ENCODE results near the gene CKS1B. TPM values are rescaled to one million over a fixed set of nuclear protein-coding genes. Genes with fewer than 3 reads are reported as not detected.

The CKS1B gene
- total RNA-seq, 2 donors from 2014 or later, result 49.5 to 76.5 TPM

DNA sequence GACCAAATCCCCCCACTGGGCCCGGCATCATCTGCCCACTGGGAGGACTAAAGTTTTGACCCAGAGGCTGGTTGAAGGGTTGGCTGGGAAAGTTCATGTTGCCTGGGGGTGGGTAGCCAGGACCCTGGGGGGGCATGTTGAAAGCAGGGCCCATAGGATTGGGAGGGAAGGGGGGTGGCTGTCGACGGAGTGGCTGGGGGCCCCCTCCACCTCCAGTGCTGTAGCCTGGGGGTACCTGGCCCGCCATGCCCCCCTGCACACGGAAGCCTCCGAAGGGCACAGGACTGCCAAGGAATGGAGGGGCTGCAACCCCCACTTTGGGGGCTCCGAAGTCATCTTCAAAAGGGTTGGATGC, 15.1 kb upstream of the CKS1B start:
- intact Hi-C loops (cut with DNase I), result no loop called here
- Histone ChIP-seq H3K9ac (ENCODE audit: low read depth in 2 of 2, low read length in 2 of 2) (no peak overlapping the region), H3K27me3 (no peaks in the 10 kb centered on the region), H3K4me3 (no peak overlapping the region), H3K27ac (no peak overlapping the region), H3K4me1 (peaks cover 19% of the 10 kb centered on the region), H3K36me3 (peaks cover 6% of the 10 kb centered on the region), H3K9me3 (no peaks in the 10 kb centered on the region)
- TF ChIP-seq, protein P1, sequence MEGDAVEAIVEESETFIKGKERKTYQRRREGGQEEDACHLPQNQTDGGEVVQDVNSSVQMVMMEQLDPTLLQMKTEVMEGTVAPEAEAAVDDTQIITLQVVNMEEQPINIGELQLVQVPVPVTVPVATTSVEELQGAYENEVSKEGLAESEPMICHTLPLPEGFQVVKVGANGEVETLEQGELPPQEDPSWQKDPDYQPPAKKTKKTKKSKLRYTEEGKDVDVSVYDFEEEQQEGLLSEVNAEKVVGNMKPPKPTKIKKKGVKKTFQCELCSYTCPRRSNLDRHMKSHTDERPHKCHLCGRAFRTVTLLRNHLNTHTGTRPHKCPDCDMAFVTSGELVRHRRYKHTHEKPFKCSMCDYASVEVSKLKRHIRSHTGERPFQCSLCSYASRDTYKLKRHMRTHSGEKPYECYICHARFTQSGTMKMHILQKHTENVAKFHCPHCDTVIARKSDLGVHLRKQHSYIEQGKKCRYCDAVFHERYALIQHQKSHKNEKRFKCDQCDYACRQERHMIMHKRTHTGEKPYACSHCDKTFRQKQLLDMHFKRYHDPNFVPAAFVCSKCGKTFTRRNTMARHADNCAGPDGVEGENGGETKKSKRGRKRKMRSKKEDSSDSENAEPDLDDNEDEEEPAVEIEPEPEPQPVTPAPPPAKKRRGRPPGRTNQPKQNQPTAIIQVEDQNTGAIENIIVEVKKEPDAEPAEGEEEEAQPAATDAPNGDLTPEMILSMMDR (IDR thresholded peaks at IDR 0.05), result no peak
- DNase-seq, result no peak

DNA sequence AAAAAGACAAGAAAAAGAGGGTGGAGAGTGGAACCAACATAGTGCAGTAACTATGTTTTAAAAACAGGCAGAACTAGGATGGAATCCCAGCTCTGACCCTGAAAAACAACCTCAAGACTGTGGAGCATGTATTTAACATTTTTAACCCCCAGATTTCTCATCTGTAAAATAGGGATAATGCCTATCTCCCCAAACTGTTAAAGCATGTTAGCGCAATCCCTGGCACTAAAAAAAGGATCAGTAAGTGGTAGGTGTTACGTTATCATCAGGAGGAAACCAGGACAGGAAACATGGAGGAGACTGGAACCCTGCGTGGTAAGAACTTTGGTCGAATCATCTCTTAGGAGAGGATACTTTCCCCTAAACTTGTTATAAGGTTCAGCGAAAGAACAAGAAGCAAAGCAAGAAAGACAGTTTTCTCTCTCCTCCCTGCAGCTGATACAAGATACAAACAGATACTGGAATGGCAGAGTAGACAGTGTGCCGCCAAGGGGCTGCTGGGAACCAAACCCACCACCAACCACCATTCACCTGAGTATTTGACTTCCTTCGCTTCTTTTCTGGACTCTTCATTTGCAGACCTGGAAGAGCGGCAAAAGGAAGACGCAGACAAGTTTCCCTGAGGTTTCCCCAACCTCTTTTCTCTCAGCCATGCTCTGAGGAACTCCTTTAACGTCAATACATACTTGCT, 13.9 kb upstream of the CKS1B start:
- H3K9me3 ChIP-seq, result no peaks in the 10 kb centered on the region
- H3K4me1 ChIP-seq, result peaks cover 13% of the 10 kb centered on the region

DNA sequence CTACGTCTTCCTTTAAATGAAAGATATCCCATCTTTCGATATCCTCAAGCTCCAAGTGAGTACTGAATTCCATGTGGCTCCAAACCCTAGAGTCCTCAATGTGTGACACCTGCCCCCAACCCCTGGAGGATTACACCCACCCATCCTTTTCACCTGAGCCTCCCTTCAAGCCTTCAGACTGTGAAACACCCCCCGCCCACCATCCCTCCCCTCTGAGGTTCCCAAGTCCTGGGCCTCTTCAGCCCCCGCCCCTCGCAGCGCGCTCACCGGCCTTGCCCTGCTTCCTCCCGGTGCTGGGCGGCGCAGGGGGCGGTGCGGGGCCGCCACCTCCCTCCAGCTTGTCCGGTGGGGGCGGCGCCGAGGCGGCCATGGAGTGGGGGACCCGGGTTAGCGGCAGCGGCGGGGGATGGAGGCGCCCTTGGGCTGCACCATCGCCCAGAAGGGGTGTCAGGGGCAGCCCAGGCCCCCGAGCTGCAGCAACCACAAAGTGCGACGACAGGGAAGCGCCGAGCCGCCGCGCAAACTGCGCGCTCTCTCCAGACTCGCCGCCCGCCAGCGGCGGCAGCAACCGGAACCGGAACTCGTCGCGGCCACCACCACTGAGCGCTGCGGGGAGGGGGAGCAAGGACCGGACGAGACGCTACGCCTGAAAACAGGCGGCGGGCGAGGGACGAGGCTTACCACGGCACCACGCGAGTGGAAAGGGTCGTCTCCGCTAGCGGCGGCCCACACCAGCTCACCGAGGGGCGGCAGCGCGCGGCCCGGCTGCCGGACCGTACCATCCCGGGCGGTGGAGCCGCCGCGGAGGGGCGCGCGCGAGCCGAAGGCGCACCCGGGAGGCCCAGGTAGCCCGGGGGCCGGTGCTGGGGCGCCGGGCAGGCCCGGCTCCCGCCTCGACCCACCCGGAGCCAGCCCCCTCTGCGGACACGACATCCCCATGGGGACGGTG, 13.0 kb upstream of the CKS1B start, which contains the start of gene PYGO2:
Gene PYGO2 (minus strand): TSS at position 576 of the 949 bp plus-strand sequence. CDS start 206 bp downstream, at position 370.
- Histone ChIP-seq H3K4me1 (peaks cover 13% of the 10 kb centered on the region), H3K9ac (ENCODE audit: low read depth in 2 of 2, low read length in 2 of 2) (peak within 1 kb of the TSS; percentile 85 to 94), H3K4me3 (peak within 1 kb of the TSS; percentile 55), H3K27me3 (no peaks in the 10 kb centered on the region), H3K9me3 (no peaks in the 10 kb centered on the region), H3K27ac (peak within 1 kb of the TSS; percentile 81), H3K36me3 (peaks cover 20% of the 10 kb centered on the region)
- intact Hi-C loops (cut with DNase I), result no loop called here
- TF ChIP-seq, protein P1 (IDR thresholded peaks at IDR 0.05), result peak; percentile 41
- DNase-seq, result peak; percentile 86

More for the DNA sequence above, 13.9 kb upstream of the CKS1B start:
- Histone ChIP-seq H3K9ac (ENCODE audit: low read depth in 2 of 2, low read length in 2 of 2) (peak overlapping the region; percentile 85 to 94), H3K4me3 (peak overlapping the region; percentile 55), H3K27me3 (no peaks in the 10 kb centered on the region), H3K27ac (peak overlapping the region; percentile 81), H3K36me3 (peaks cover 11% of the 10 kb centered on the region)
- no peak for DNase-seq
- TF ChIP-seq, protein P1 (IDR thresholded peaks at IDR 0.05), result no peak
- intact Hi-C loops (cut with DNase I), result no loop called here

DNA sequence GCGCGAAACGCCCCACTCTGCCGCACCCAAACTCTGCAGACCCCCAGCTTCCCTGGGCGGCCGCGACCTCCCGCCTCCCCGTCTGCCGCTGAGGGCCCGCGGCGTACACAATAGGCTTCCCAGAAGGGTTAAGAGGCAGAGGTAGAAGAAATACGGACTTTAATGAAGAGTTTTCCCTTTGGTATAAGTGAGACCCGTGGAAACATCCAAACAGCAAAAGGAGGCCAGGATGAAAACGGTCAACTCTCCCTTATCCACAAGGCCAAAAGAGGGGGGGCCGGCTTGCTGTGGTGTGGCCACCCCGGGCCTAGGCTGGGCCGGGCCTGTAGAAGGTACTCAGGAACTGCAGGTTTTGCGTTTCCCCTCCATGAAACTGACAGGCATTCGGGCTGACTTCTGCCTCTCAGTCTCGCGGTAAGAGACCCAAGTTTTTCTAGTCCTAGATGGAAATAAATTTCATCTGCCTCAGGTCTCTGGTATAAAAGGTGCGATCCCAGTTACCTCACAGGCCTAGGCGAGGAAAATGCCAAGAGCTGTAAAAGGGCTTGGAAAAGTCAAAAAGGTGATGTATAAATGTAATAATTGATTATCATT, 12.2 kb upstream of the CKS1B start:
- peak overlapping the region; percentile 55 for H3K4me3 ChIP-seq
- peak overlapping the region; percentile 81 for H3K27ac ChIP-seq
- TF ChIP-seq, protein P1 (IDR thresholded peaks at IDR 0.05), result peak; percentile 16
- no peaks in the 10 kb centered on the region for H3K27me3 ChIP-seq
- peak overlapping the region; percentile 85 to 94 for H3K9ac ChIP-seq (ENCODE audit: low read depth in 2 of 2, low read length in 2 of 2)
- peaks cover 13% of the 10 kb centered on the region for H3K4me1 ChIP-seq
- no peaks in the 10 kb centered on the region for H3K9me3 ChIP-seq
- peaks cover 23% of the 10 kb centered on the region for H3K36me3 ChIP-seq
- peak; percentile 53 for DNase-seq
- intact Hi-C loops (cut with DNase I), result no loop called here

DNA sequence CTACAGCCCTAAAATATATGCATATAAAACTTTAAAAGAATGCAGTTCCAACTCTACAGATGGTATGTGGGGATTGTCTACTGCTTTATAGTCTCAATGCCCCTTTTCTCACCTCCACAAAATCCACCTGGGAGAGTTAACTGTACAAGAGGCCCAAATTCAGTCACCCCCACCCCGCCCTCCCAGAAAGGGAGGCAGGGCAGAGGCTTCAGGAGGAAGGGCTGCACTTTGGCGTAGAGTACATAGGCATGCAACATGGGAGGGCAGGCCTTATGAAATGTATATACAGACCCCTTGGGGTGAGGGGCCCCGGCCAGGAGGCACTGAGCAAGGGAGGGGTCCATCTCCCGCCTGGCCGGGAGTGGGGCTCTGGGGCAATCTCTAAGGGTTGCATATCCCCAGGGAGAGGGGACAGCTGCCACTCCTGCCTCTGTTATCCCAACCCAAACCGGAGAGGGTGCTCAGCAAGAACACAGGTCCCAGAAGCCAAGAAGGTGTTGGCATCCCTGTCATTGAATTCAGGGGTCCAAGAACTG, 11.6 kb upstream of the CKS1B start:
- intact Hi-C loops (cut with DNase I), result no loop called here
- H3K27ac ChIP-seq, result peak overlapping the region; percentile 81
- no peaks in the 10 kb centered on the region for H3K9me3 ChIP-seq
- H3K4me1 ChIP-seq, result peaks cover 13% of the 10 kb centered on the region
- H3K4me3 ChIP-seq, result peak overlapping the region; percentile 55
- H3K9ac ChIP-seq (ENCODE audit: low read depth in 2 of 2, low read length in 2 of 2), result peak overlapping the region in 1 of 2 donors; percentile 94
- H3K27me3 ChIP-seq, result no peaks in the 10 kb centered on the region
- peaks cover 23% of the 10 kb centered on the region for H3K36me3 ChIP-seq
- DNase-seq, result no peak
- TF ChIP-seq, protein P1 (IDR thresholded peaks at IDR 0.05), result no peak
